HepG2 (cell line): ENCODE results near the gene GTSF1L. TPM values are rescaled to one million over a fixed set of nuclear protein-coding genes. Genes with fewer than 3 reads are reported as not detected.

Experiments
- ATAC-seq: fragments of 200-7000 bp; cut with Tn5 transposase; 3 replicates; pipeline ENCODE4 v1.9.1; 2020; ENCODE audit warnings: mild to moderate bottlenecking, moderate library complexity
- BruUV-seq: library from RNA; stranded (reverse); fragments of 400-500 nt; replicated peaks from 2 replicates; lab custom pipeline; 2021; lab: Mats Ljungman, UMichigan
- CTCF ChIA-PET: fragments of 300-600 bp; formaldehyde crosslinking; extraction: SDS; loops from one replicate; lab custom pipeline; 2021; ENCODE audit warnings: low total read pairs, inconsistent platforms, low intra/inter-chr PET ratio; lab: Yijun Ruan, JAX
- POLR2A ChIA-PET: fragments of 350-600 bp; sonication (Branson Sonifier 250); formaldehyde crosslinking; loops from one replicate; lab custom pipeline; 2020; ENCODE audit warnings: antibody characterized with exemption, inconsistent platforms; lab: Yijun Ruan, JAX
- DNase-seq: peaks from one replicate; pipeline ENCODE4 v3.0.0-alpha.2; 2015; ENCODE audit warnings: low spot score
- FAIRE-seq: peaks from 3 replicates; lab custom pipeline; 2011; peaks lifted over from hg19 to GRCh38; lab: Jason Lieb, UNC
- H2AFZ ChIP-seq: one replicate; pipeline ENCODE4 v1.6.1; 2011; ENCODE audit warnings: low read length, inconsistent platforms
- H3K27ac ChIP-seq: fragments of 300-600 bp; 3 replicates; pipeline ENCODE4 v1.8.0; 2011; ENCODE audit warnings: mixed run types, mild to moderate bottlenecking, mixed read lengths, low read length, inconsistent platforms; ENCODE audit not compliant: insufficient read depth; ENCODE audit errors: extremely low read length
- H3K27me3 ChIP-seq, 2 experiments: fragments of 200-600 bp in 1 of 2; 2 replicates in 1 of 2; 3 replicates in 1 of 2; pipeline versions ENCODE4 v1.6.0 to v1.8.0; 2011; ENCODE audit warnings: low read length in 2 of 2, mild to moderate bottlenecking in 2 of 2, moderate library complexity in 2 of 2, inconsistent platforms in 1 of 2; ENCODE audit not compliant: insufficient read depth in 2 of 2, control insufficient read depth in 1 of 2
- H3K36me3 ChIP-seq, 2 experiments: fragments of 200-600 bp in 1 of 2; replicated peaks in 1 of 2; 2 replicates in 1 of 2; 3 replicates in 1 of 2; pipeline versions ENCODE4 v1.5.1 to v1.8.0; 2011; ENCODE audit warnings: low read length in 2 of 2, inconsistent platforms in 1 of 2; ENCODE audit not compliant: insufficient read depth in 2 of 2, control insufficient read depth in 1 of 2
- H3K4me1 ChIP-seq: 2 replicates; pipeline ENCODE4 v1.5.1; 2012; ENCODE audit warnings: low read length, inconsistent platforms; ENCODE audit not compliant: insufficient read depth
- H3K4me2 ChIP-seq: 2 replicates; pipeline ENCODE4 v1.6.0; 2011; ENCODE audit warnings: low read depth, low read length, inconsistent platforms
- H3K4me3 ChIP-seq, 3 experiments: fragments of 200-600 bp in 1 of 3; sonication (generic), shearing (Covaris generic) in 1 of 3; replicated peaks in 1 of 3; 2 replicates each; pipeline ENCODE4 v1.5.1; 2011 to 2016; ENCODE audit warnings: low read length in 3 of 3, inconsistent platforms in 2 of 3, low read depth in 2 of 3, mild to moderate bottlenecking in 2 of 3, control low read depth in 1 of 3, mixed read lengths in 1 of 3; ENCODE audit not compliant: insufficient read depth in 1 of 3
- H3K79me2 ChIP-seq: one replicate; pipeline ENCODE4 v1.6.1; 2011; ENCODE audit warnings: low read length, inconsistent platforms; ENCODE audit not compliant: insufficient read depth
- H3K9ac ChIP-seq: 2 replicates; pipeline ENCODE4 v1.6.0; 2011; ENCODE audit warnings: mild to moderate bottlenecking, low read depth, low read length, inconsistent platforms; ENCODE audit not compliant: insufficient read depth
- H3K9me3 ChIP-seq: 2 replicates; pipeline ENCODE4 v1.5.1; 2012; ENCODE audit warnings: mild to moderate bottlenecking, low read length
- H4K20me1 ChIP-seq: 2 replicates; pipeline ENCODE4 v1.6.0; 2011; ENCODE audit warnings: inconsistent platforms, mild to moderate bottlenecking, low read length, moderate library complexity; ENCODE audit not compliant: insufficient read depth
- BCL3 ChIP-seq: sonication (generic); formaldehyde crosslinking; IDR thresholded peaks from 2 replicates; pipeline ENCODE4 v1.5.1; 2020; ENCODE audit warnings: mild to moderate bottlenecking, missing genetic modification reagents, moderate library complexity
- CENPT ChIP-seq: sonication (generic); formaldehyde crosslinking; IDR thresholded peaks from 2 replicates; pipeline ENCODE4 v1.8.0; 2022; ENCODE audit warnings: low read depth, mild to moderate bottlenecking, moderate library complexity, missing genetic modification reagents
- FIP1L1 ChIP-seq: fragments of 200-400 bp; formaldehyde crosslinking; IDR thresholded peaks from 2 replicates; pipeline ENCODE4 v1.6.1; 2018; ENCODE audit warnings: low read depth, mild to moderate bottlenecking, low read length, moderate library complexity, borderline replicate concordance; ENCODE audit not compliant: insufficient read depth
- FOXA1 ChIP-seq, 2 experiments: fragments of 450-650 bp in 1 of 2; sonication (generic) in 1 of 2; formaldehyde crosslinking in 1 of 2; IDR thresholded peaks; 2 replicates each; pipeline versions ENCODE4 v1.4.0 to v1.6.1; 2016 to 2020; ENCODE audit warnings: missing genetic modification reagents in 1 of 2
- GATAD2A ChIP-seq: IDR thresholded peaks from 2 replicates; pipeline ENCODE4 v1.6.1; 2016
- IRF1 ChIP-seq: sonication (generic); formaldehyde crosslinking; IDR thresholded peaks from 2 replicates; pipeline ENCODE4 v1.4.0; 2020; ENCODE audit warnings: low read depth, mild to moderate bottlenecking, missing genetic modification reagents
- STAT5B ChIP-seq: sonication (generic); formaldehyde crosslinking; IDR thresholded peaks from 2 replicates; pipeline ENCODE4 v1.4.0; 2020; ENCODE audit warnings: missing genetic modification reagents
- SUZ12 ChIP-seq: fragments of 150-350 bp; IDR thresholded peaks from 2 replicates; pipeline ENCODE4 v1.6.1; 2014; ENCODE audit warnings: low read depth, low read length
- ZBTB34 ChIP-seq: sonication (generic); formaldehyde crosslinking; IDR thresholded peaks from 2 replicates; pipeline ENCODE4 v1.8.0; 2022; ENCODE audit warnings: mild to moderate bottlenecking, missing genetic modification reagents
- ZBTB39 ChIP-seq: sonication (generic); formaldehyde crosslinking; IDR thresholded peaks from 2 replicates; pipeline ENCODE4 v1.5.0; 2020; ENCODE audit warnings: missing genetic modification reagents
- ZEB1 ChIP-seq: IDR thresholded peaks from 2 replicates; pipeline ENCODE4 v1.6.1; 2012; ENCODE audit warnings: mild to moderate bottlenecking, low read depth, inconsistent platforms; ENCODE audit not compliant: insufficient replicate concordance
- ZNF18 ChIP-seq: sonication (generic); formaldehyde crosslinking; IDR thresholded peaks from 2 replicates; pipeline ENCODE4 v1.8.0; 2022; ENCODE audit warnings: mild to moderate bottlenecking, missing genetic modification reagents; ENCODE audit not compliant: insufficient replicate concordance
- ZNF282 ChIP-seq: fragments of 450-650 bp; IDR thresholded peaks from 2 replicates; pipeline ENCODE4 v1.6.1; 2018; ENCODE audit not compliant: partially characterized antibody
- ZNF329 ChIP-seq: sonication (generic); formaldehyde crosslinking; IDR thresholded peaks from 2 replicates; pipeline ENCODE4 v1.9.0; 2021; ENCODE audit warnings: low read depth, mild to moderate bottlenecking, missing genetic modification reagents
- ZNF354B ChIP-seq: sonication (generic); formaldehyde crosslinking; IDR thresholded peaks from 2 replicates; pipeline ENCODE4 v1.8.0; 2022; ENCODE audit warnings: mild to moderate bottlenecking, missing genetic modification reagents
- WGBS: methylation state at CpG from one replicate; pipeline ENCODE4 v1.1.6; 2017; ENCODE audit warnings: low lambda C conversion rate; 5-methylcytosine and 5-hydroxymethylcytosine counted together
- in situ Hi-C: cut with HindIII; loops from 2 replicates; pipeline ENCODE4 v1.10.0; 2017; ENCODE audit warnings: low pct_unique_long_range_greater_than_20kb; ENCODE audit not compliant: extremely low pct_ligation_motif_present
- intact Hi-C: fragments of 100-400 bp; cut with micrococcal nuclease; formaldehyde crosslinking; loops from one replicate; pipeline ENCODE4 v1.10.0; 2022; ENCODE audit not compliant: unreplicated experiment
- polyA plus RNA-seq, 8 experiments: library from polyadenylated mRNA; depleted of rRNA in 3 of 8; stranded (reverse) in 7 of 8; unstranded in 1 of 8; fragments of >200 nt; fragmentation: Illumina TruSeq in 4 of 8; extraction: Trizol in 4 of 8; gene quantifications; 2 replicates each; pipeline versions ENCODE4 v1.2.1 to v1.2.3, GENCODE V29; 2011 to 2016; ENCODE audit warnings: low read depth in 4 of 8, missing spikeins in 1 of 8, mixed read lengths in 1 of 8; ENCODE audit not compliant: insufficient read depth in 1 of 8
- total RNA-seq, 5 experiments: library from RNA; depleted of rRNA; stranded (reverse); fragments of >200 nt; fragmentation: Illumina TruSeq; extraction: Trizol; gene quantifications; 2 replicates each; pipeline ENCODE4 v1.2.3, GENCODE V29; 2016; ENCODE audit warnings: low read depth in 1 of 5

GTSF1L gene
- total and polyA plus RNA-seq, 2 of the 13 experiments (the other 11 are each of a cell fraction or from before 2014, with no cell fraction given), result not detected

GRCh38 chr20:43717616-43717995 lies 9.2 kb downstream of the GTSF1L start:
- Histone ChIP-seq H3K27me3 (peaks cover 0 to 8% of the 10 kb centered on the region in 2 experiments; a peak in 1 of 5 replicates), H3K4me1 (peaks cover 6% of the 10 kb centered on the region; the same call in 1 of the 2 replicates), H3K9me3 (no peaks in the 10 kb centered on the region), H3K4me3 (no peak overlapping the region), H3K9ac (no peak overlapping the region), H3K27ac (no peak overlapping the region), H3K36me3 (peaks cover 13 to 17% of the 10 kb centered on the region in 2 experiments; a peak in 3 of 5 replicates), H2AFZ (no peak overlapping the region), H3K79me2 (no peaks in the 10 kb centered on the region), H4K20me1 (no peaks in the 10 kb centered on the region), H3K4me2 (no peak overlapping the region)
- in situ Hi-C loops, result no loop called here
- BruUV-seq, result no TSS peak
- DNase-seq (no peak), FAIRE-seq (no peak), ATAC-seq (no peak)
- TF ChIP-seq CENPT (CRISPR knock-in tag) (no peak), ZNF329 (CRISPR knock-in tag) (no peak), FIP1L1 (no peak), ZEB1 (no peak), FOXA1 (IDR thresholded peaks at IDR 0.05) (no peak), FOXA1 (CRISPR knock-in tag; IDR thresholded peaks at IDR 0.05) (no peak), ZNF354B (CRISPR knock-in tag) (no peak), GATAD2A (CRISPR knock-in tag) (no peak), ZBTB34 (no peak), STAT5B (CRISPR knock-in tag) (no peak), BCL3 (no peak), ZNF282 (no peak), SUZ12 (no peak), IRF1 (no peak), ZNF18 (CRISPR knock-in tag) (no peak), ZBTB39 (no peak)
- CTCF ChIA-PET, result no interaction called here
- POLR2A ChIA-PET, result no interaction called here
- WGBS, result 94% methylated on average over 4 of the region's 4 CpGs
- intact Hi-C loops, result no loop called here
